Naive thymus-derived CD8-positive, alpha-beta T cell (primary cell): ENCODE data around the gene PARD3. TPM values are rescaled to one million over a fixed set of nuclear protein-coding genes. Genes with fewer than 3 reads are reported as not detected.
"Not testable (repeated sequence)": the region's sequence is repeated elsewhere in the genome, so short reads cannot be mapped to it uniquely, and the experiment has no call there.

Experiments used
- ATAC-seq, 2 donors: fragments of 150-1000 bp; cut with Tn5 transposase in 1 of 2; sonication (Bioruptor Pico), chemical (Tn5 transposase) in 1 of 2; 1 replicate in 1 of 2; 2 replicates in 1 of 2; pipeline ENCODE4 v1.10.0; 2021; ENCODE audit warnings: mild to moderate bottlenecking in 2 of 2, moderate library complexity in 2 of 2
- POLR2A ChIA-PET: fragments of 350-600 bp; sonication (Branson Sonifier 250); formaldehyde crosslinking; loops from one replicate; lab custom pipeline; 2021; ENCODE audit warnings: antibody characterized with exemption; lab: Charles Lee
- DNase-seq, 10 donors: peaks; one replicate each; pipeline versions ENCODE4 v3.0.0 to v3.0.0-alpha.2; 2020 to 2022
- H3K27ac Mint-ChIP-seq, 10 donors: one replicate each; pipeline ENCODE4 v1.8.0; 2020 to 2022; ENCODE audit warnings: mild to moderate bottlenecking in 10 of 10, mixed read lengths in 10 of 10, moderate library complexity in 4 of 10, inconsistent platforms in 1 of 10
- H3K27me3 Mint-ChIP-seq, 5 donors: one replicate each; pipeline ENCODE4 v1.8.0; 2021 to 2022; ENCODE audit warnings: mixed read lengths in 5 of 5
- H3K36me3 Mint-ChIP-seq, 3 donors: one replicate each; pipeline ENCODE4 v1.8.0; 2020 to 2022; ENCODE audit warnings: mixed read lengths in 3 of 3, mild to moderate bottlenecking in 2 of 3, inconsistent platforms in 1 of 3
- H3K4me1 Mint-ChIP-seq, 4 donors: one replicate each; pipeline ENCODE4 v1.8.0; 2021 to 2022; ENCODE audit warnings: mixed read lengths in 4 of 4
- H3K4me3 Mint-ChIP-seq, 10 donors: one replicate each; pipeline ENCODE4 v1.8.0; 2020 to 2022; ENCODE audit warnings: mild to moderate bottlenecking in 10 of 10, mixed read lengths in 10 of 10, moderate library complexity in 6 of 10, inconsistent platforms in 1 of 10
- H3K9me3 Mint-ChIP-seq, 9 donors: one replicate each; pipeline ENCODE4 v1.8.0; 2020 to 2022; ENCODE audit warnings: mixed read lengths in 9 of 9, mild to moderate bottlenecking in 3 of 9, inconsistent platforms in 1 of 9, moderate library complexity in 1 of 9
- polyA plus RNA-seq, 3 donors: library from polyadenylated mRNA; unstranded; fragments of 300-500 nt; fragmentation: Illumina TruSeq; gene quantifications; one replicate each; pipeline ENCODE4 v1.2.3, GENCODE V29; 2021
- total RNA-seq, 8 experiments: library from RNA in 2 of 8; stranded (reverse) in 2 of 8; gene quantifications; one replicate each; pipeline ENCODE4 v1.2.3 and lab custom pipeline; 2021 to 2026

Gene PARD3
- total and polyA plus RNA-seq, 5 experiments from 2014 or later, result 0.10 to 0.51 (median 0.18) TPM

DNA sequence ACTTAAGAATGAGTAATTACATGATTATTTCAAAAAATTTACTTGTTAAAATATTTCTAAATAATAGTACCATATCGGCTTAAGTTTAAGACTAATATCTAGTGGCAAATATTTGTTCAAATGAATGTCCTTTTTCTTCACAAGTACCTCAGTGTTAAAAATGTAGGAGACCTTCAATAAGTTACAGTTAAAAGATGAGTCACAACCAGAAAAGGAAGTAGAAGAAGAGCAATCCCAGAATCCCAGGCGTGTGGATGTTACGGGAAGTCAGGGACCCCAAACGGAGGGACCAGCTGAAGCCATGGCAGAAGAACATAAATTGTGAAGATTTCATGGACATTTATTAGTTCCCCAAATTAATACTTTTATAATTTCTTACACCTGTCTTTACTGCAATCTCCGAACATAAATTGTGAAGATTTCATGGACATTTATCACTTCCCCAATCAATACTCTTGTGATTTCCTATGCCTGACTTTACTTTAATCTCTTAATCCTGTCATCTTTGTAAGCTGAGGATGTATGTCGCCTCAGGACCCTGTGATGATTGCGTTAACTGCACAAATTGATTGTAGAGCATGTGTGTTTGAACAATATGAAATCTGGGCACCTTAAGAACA, 388.4 kb downstream of the PARD3 start:
- POLR2A ChIA-PET, H3K27me3 Mint-ChIP-seq, H3K9me3 Mint-ChIP-seq, H3K36me3 Mint-ChIP-seq, H3K4me1 Mint-ChIP-seq, DNase-seq, ATAC-seq, H3K4me3 Mint-ChIP-seq, H3K27ac Mint-ChIP-seq: not testable (repeated sequence)

GRCh38 chr10:34426041-34426440, 389.1 kb downstream of the PARD3 start:
- peaks cover 0 to 2% (median 0%) of the 10 kb centered on the region in 9 donors for H3K9me3 Mint-ChIP-seq
- ATAC-seq, result no peak
- H3K4me1 Mint-ChIP-seq, result no peaks in the 10 kb centered on the region
- H3K27me3 Mint-ChIP-seq, result peaks cover 0 to 5% (median 1%) of the 10 kb centered on the region in 5 donors
- no peak for DNase-seq
- no peak overlapping the region for H3K27ac Mint-ChIP-seq
- POLR2A ChIA-PET, result no interaction called here
- no peak overlapping the region for H3K4me3 Mint-ChIP-seq
- H3K36me3 Mint-ChIP-seq, result no peaks in the 10 kb centered on the region

- no peaks in the 10 kb centered on the region for H3K27me3 Mint-ChIP-seq
- no peaks in the 10 kb centered on the region for H3K4me1 Mint-ChIP-seq
- POLR2A ChIA-PET, result no interaction called here
- ATAC-seq (no peak), DNase-seq (no peak)
- H3K4me3 Mint-ChIP-seq, result no peak overlapping the region
- no peaks in the 10 kb centered on the region for H3K36me3 Mint-ChIP-seq
- no peak overlapping the region for H3K27ac Mint-ChIP-seq
- H3K9me3 Mint-ChIP-seq, result peaks cover 0 to 2% (median 0%) of the 10 kb centered on the region in 9 donors
These were observed 391.1 kb downstream of the PARD3 start for GRCh38 chr10:34423673-34424625.

DNA sequence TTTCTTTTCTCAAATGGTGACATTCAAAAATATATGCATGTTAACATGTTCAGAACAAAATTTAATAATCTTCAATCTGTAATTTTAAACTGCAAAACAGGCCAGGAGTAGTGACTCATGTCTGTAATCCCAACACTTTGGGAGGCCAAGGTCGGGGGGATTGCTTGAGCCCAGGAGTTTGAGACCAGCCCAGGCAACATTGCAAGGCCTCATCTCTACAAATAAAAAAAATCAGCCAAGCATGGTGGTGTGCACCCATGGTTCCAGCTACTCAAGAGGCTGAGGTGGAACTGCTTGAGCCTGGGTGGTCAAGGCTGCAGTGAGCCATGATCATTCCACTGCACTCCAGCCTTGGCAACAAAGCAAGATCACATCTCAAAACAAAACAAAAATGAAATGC, 394.3 kb downstream of the PARD3 start:
- DNase-seq, result no peak
- Mint-ChIP-seq H3K27me3 (no peaks in the 10 kb centered on the region), H3K36me3 (no peaks in the 10 kb centered on the region), H3K27ac (no peak overlapping the region), H3K9me3 (peaks cover 0 to 2% (median 0%) of the 10 kb centered on the region in 9 donors), H3K4me3 (no peak overlapping the region), H3K4me1 (no peaks in the 10 kb centered on the region)
- POLR2A ChIA-PET, result no interaction called here
- no peak for ATAC-seq

GRCh38 chr10:34420273-34420672, 394.8 kb downstream of the PARD3 start:
- no peak for DNase-seq
- H3K9me3 Mint-ChIP-seq, result peaks cover 0 to 2% (median 0%) of the 10 kb centered on the region in 9 donors
- no peak overlapping the region for H3K27ac Mint-ChIP-seq
- ATAC-seq, result no peak
- no peaks in the 10 kb centered on the region for H3K4me1 Mint-ChIP-seq
- POLR2A ChIA-PET, result no interaction called here
- H3K4me3 Mint-ChIP-seq, result no peak overlapping the region
- H3K36me3 Mint-ChIP-seq, result no peaks in the 10 kb centered on the region
- no peaks in the 10 kb centered on the region for H3K27me3 Mint-ChIP-seq

DNA sequence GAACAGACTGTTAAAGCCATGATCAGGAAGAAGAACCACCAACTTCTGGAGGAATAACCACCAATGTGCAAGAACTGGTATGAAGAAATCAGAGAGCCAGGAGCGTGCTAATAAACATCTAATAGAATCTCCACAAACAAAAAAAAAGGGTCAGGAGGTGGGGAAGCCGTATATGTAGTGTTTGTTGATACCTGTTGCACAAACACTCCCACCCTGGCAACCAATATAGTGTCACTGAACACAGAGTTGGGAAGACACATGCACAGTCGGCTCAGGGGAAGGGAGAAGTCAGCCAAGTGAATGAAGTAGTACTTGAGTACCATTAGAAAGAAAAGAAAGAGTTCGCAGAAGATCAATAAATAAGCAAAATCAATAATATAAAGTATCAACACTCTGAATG, 400.1 kb downstream of the PARD3 start:
- ATAC-seq (no peak), DNase-seq (no peak)
- Mint-ChIP-seq H3K4me1 (no peaks in the 10 kb centered on the region), H3K4me3 (no peak overlapping the region), H3K27ac (no peak overlapping the region), H3K27me3 (no peaks in the 10 kb centered on the region), H3K9me3 (no peaks in the 10 kb centered on the region), H3K36me3 (no peaks in the 10 kb centered on the region)
- POLR2A ChIA-PET, result no interaction called here

DNA sequence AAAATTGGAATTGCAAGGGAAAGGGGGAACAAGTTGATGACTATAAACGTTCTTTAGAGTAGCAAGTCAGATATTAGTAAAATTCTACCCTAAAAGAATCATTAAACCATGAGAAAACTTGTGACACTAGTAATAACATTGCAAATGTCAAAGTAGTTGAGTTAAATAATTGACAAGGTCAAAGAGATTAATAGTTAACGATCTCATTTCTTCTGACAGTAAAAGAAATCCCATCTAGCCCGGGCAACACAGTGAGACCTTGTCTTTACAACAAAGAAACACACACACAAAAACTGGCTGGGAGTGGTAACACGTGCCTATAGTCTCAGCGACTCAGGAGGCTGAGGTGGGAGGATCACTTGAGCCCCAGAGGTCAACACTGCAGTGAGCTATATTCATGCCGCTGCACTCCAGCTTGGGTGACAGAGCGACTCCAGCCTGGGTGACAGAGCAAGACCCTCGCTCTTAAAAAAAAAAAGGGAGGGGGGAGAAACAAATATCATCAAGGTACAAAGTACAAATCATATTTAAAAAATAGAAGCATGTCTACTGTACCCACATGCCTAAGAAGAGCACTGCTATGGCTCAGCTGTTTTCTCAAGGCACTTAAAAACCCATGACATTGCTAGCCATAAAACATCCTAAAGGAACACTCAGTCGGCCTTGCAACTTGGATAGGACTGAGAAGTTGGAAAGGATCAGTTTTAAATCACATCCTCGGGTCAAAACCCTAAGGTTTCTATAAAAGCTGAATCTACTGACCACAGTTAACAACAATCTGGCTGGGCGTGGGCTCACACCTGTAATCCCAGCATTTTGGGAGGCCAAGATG, 401.1 kb downstream of the PARD3 start:
- Mint-ChIP-seq H3K36me3 (no peaks in the 10 kb centered on the region), H3K4me1 (no peaks in the 10 kb centered on the region), H3K27me3 (peaks cover 0 to 2% (median 0%) of the 10 kb centered on the region in 5 donors), H3K27ac (no peak overlapping the region), H3K4me3 (no peak overlapping the region), H3K9me3 (no peaks in the 10 kb centered on the region)
- no peak for DNase-seq
- POLR2A ChIA-PET, result no interaction called here
- ATAC-seq, result no peak

DNA sequence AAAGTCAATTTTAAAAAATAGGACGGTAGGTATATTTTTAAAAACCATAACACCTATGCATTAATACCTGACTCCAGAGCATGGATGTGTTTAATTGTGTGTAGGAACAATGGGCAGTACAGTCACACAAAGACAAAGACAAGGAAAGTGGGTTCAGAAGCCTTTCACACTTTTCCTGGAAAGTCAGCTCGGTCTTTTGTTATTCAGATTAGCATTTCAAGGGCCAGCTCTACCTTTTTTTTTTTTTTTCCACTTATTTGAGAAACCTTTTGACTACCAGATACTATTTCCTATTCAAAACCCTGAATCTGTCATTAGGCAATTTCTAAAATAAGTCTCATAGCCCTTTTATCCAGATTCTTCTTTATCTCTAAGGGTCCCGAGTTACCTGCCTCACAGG, 401.9 kb downstream of the PARD3 start:
- H3K4me1 Mint-ChIP-seq, result no peaks in the 10 kb centered on the region
- no peaks in the 10 kb centered on the region for H3K36me3 Mint-ChIP-seq
- H3K27ac Mint-ChIP-seq, result no peak overlapping the region
- no peaks in the 10 kb centered on the region for H3K9me3 Mint-ChIP-seq
- H3K27me3 Mint-ChIP-seq, result peaks cover 0 to 4% (median 0%) of the 10 kb centered on the region in 5 donors
- ATAC-seq (no peak), DNase-seq (no peak)
- POLR2A ChIA-PET, result no interaction called here
- no peak overlapping the region for H3K4me3 Mint-ChIP-seq

DNA sequence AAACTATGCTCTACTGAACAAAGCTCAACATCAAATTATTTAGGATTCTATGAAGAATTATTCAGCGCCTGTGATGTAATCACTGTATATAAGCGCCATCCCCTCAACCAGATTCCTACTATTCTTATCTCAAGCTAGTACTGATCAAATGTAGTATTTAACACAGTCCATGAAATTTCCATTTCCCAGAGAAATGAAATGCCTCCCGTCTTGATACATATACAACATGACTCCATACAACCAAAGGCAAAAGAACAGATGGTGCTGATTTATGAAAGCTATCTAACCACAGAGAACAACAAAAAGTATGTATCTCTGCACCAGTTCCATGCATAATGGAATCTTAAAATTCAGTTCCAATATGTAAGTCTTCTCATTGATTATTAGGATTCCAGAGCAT, 406.1 kb downstream of the PARD3 start:
- no peaks in the 10 kb centered on the region for H3K36me3 Mint-ChIP-seq
- POLR2A ChIA-PET, result no interaction called here
- H3K27me3 Mint-ChIP-seq, result peaks cover 0 to 7% (median 1%) of the 10 kb centered on the region in 5 donors
- H3K9me3 Mint-ChIP-seq, result no peaks in the 10 kb centered on the region
- H3K4me3 Mint-ChIP-seq, result no peak overlapping the region
- H3K4me1 Mint-ChIP-seq, result peaks cover 0 to 1% (median 0%) of the 10 kb centered on the region in 4 donors
- no peak overlapping the region for H3K27ac Mint-ChIP-seq
- DNase-seq (no peak), ATAC-seq (no peak)

GRCh38 chr10:34408381-34408780, 406.7 kb downstream of the PARD3 start:
- no peak for ATAC-seq
- no peak overlapping the region for H3K4me3 Mint-ChIP-seq
- H3K36me3 Mint-ChIP-seq, result no peaks in the 10 kb centered on the region
- POLR2A ChIA-PET, result no interaction called here
- no peak overlapping the region for H3K27ac Mint-ChIP-seq
- DNase-seq, result no peak
- H3K9me3 Mint-ChIP-seq, result no peaks in the 10 kb centered on the region
- H3K27me3 Mint-ChIP-seq, result peaks cover 0 to 7% (median 1%) of the 10 kb centered on the region in 5 donors
- H3K4me1 Mint-ChIP-seq, result peaks cover 0 to 1% (median 0%) of the 10 kb centered on the region in 4 donors

DNA sequence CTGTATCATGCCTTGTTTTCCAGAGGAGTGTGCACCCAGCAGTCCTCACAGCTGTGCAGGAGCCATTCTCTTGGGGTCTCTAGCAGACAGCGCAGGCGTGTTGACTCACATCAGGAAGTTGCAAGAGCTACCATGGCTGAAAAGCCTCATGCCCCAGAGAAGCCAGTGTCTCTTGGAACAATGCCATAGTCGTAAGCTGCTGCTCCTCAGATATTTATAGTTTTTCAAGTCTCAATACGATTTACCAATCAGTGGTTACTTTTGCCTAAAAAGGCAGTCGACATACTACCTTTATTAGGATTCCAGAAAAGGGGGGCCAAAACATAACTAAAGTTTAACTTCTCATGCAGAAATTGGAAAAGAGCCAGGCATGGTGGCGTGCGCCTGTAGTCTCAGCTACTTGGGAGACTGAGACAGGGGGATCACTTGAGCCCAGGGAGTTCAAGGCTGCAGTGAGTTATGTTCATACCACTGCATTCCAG, 407.7 kb downstream of the PARD3 start:
- POLR2A ChIA-PET, result no interaction called here
- Mint-ChIP-seq H3K4me3 (no peak overlapping the region), H3K4me1 (peaks cover 0 to 1% (median 0%) of the 10 kb centered on the region in 4 donors), H3K27me3 (peaks cover 0 to 7% (median 1%) of the 10 kb centered on the region in 5 donors), H3K27ac (no peak overlapping the region), H3K36me3 (no peaks in the 10 kb centered on the region), H3K9me3 (no peaks in the 10 kb centered on the region)
- no peak for DNase-seq
- ATAC-seq, result no peak

DNA sequence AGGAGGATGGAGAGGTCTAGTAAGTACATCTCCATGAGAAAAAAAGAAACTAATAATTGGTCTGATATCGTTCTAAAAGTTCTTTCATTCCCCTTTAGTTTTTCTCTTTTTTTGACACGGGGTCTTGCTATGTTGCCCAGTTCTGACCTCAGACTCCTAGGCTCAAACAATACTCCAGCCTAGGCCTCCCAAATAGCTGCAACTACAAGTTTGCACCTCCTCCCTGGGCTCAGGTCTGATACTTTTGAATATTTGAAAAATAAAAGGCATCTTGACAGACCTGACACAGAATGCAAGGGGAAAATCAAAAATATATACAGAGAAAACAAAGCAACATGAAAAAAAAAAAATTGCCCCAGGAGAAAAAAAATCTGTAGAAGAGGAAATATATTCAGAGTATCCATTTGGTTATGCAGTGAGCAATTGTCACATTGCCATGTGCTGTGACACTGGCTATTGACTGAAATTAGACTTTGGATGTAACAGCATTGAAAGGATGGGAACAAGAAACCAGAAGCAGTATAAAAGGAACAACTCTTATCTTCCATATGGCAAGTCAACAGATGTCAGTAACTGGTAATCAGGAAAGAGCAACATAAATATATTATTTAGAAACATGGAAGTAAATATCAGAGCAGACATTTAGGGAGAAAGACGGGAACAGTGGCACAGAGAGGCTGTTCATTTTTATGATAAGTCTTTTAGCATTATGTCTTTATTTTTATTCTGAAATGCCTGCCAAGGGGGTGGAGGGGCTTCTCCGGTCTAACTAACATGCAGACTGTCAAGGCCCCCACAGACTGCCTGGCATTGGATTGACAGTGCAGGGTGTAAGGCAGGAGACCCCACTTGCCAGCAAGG, 408.4 kb downstream of the PARD3 start:
- Mint-ChIP-seq H3K9me3 (no peaks in the 10 kb centered on the region), H3K27ac (no peak overlapping the region), H3K27me3 (peaks cover 0 to 7% (median 1%) of the 10 kb centered on the region in 5 donors), H3K4me3 (no peak overlapping the region), H3K36me3 (no peaks in the 10 kb centered on the region), H3K4me1 (peaks cover 0 to 1% (median 0%) of the 10 kb centered on the region in 4 donors)
- DNase-seq (no peak), ATAC-seq (no peak)
- POLR2A ChIA-PET, result no interaction called here
